EL (cell line): ENCODE data around the gene GABRD.
"Not testable (repeated sequence)": the region's sequence is repeated elsewhere in the genome, so short reads cannot be mapped to it uniquely, and the experiment has no call there.

ENCODE experiments used
- DNase-seq: peaks from one replicate; pipeline ENCODE4 v3.0.0-alpha.2; 2016

The GABRD gene

GRCh38 chr1:2019172-2019543, at the start of gene GABRD:
GABRD (plus strand) TSS chr1:2019345; CDS start chr1:2019424, 79 bp downstream.
- no peak for DNase-seq

- no peak for DNase-seq
These were observed 49.6 kb upstream of the GABRD start for GRCh38 chr1:1969505-1969900.

- DNase-seq = no peak
These were observed 49.0 kb upstream of the GABRD start for GRCh38 chr1:1969953-1970716.

- no peak for DNase-seq
These were observed 48.1 kb upstream of the GABRD start for GRCh38 chr1:1971017-1971416.

GRCh38 chr1:1971688-1972087, 47.5 kb upstream of the GABRD start:
- no peak for DNase-seq

- DNase-seq = no peak
These were observed 46.0 kb upstream of the GABRD start for GRCh38 chr1:1972976-1973715.

- DNase-seq = no peak
These were observed 45.2 kb upstream of the GABRD start for GRCh38 chr1:1973716-1974642.

- DNase-seq = no peak
These were observed 44.3 kb upstream of the GABRD start for GRCh38 chr1:1974834-1975233.

GRCh38 chr1:1975535-1975934, 43.6 kb upstream of the GABRD start:
- DNase-seq = no peak

- no peak for DNase-seq
These were observed 43.1 kb upstream of the GABRD start for GRCh38 chr1:1976031-1976430.

GRCh38 chr1:1978108-1978507, 41.0 kb upstream of the GABRD start:
- DNase-seq = no peak

GRCh38 chr1:1978690-1979481, 40.3 kb upstream of the GABRD start:
- DNase-seq = not testable (repeated sequence)

- no peak for DNase-seq
These were observed 39.5 kb upstream of the GABRD start for GRCh38 chr1:1979482-1980165.

GRCh38 chr1:1980467-1981141, 38.5 kb upstream of the GABRD start:
- DNase-seq = no peak

GRCh38 chr1:1981142-1981500, 38.0 kb upstream of the GABRD start:
- no peak for DNase-seq

- not testable (repeated sequence) for DNase-seq
These were observed 37.4 kb upstream of the GABRD start for GRCh38 chr1:1981631-1982327.

GRCh38 chr1:1982379-1983232, 36.5 kb upstream of the GABRD start:
- no peak for DNase-seq

GRCh38 chr1:1984560-1985070, 34.5 kb upstream of the GABRD start:
- no peak for DNase-seq

- DNase-seq = no peak
These were observed 33.6 kb upstream of the GABRD start for GRCh38 chr1:1985375-1986050.
